ENCODE data around the gene MON1B.

Gene MON1B

DNA sequence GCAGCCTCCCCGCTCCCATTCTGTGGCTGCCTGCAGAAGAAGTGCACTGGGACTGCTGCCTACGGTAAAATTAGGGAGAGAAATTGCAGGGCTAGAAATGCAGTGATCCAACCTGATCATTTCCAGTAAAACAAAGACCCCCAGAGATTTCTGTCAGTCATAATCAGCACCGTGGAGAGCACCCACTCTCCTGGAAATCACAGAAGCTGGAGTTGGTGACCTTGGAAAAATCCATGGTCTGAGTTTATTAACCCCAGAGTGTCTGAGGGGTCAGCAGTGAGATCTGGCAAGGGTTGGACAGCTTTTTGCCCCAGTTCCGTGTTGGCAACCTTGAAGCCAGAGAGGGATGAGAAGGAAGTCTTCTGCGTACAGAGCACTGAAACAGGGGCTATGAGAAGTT, 16.0 kb downstream of the MON1B start:
- Histone ChIP-seq H3K27me3 (ENCODE audit: insufficient read depth, low read length) (no peaks in the 10 kb centered on the region), H3K9me2 (ENCODE audit: low read depth, low read length) (no peaks in the 10 kb centered on the region), H3K9ac (ENCODE audit: low read length) (no peak overlapping the region), H3K4me1 (ENCODE audit: insufficient read depth, low read length, severe bottlenecking) (no peaks in the 10 kb centered on the region), H4K20me1 (ENCODE audit: insufficient read depth, low read length) (no peaks in the 10 kb centered on the region), H2AFZ (ENCODE audit: low read length) (no peak overlapping the region), H3K36me3 (ENCODE audit: insufficient read depth, low read length) (no peaks in the 10 kb centered on the region), H3K4me2 (ENCODE audit: low read length) (no peak overlapping the region), H3K79me2 (ENCODE audit: insufficient read depth, low read length) (no peaks in the 10 kb centered on the region), H3F3A (ENCODE audit: insufficient read depth, low read length) (no peaks in the 10 kb centered on the region), H3K4me3 (ENCODE audit: low read depth, low read length, poor library complexity, severe bottlenecking) (no peak overlapping the region), H3K27ac (ENCODE audit: low read depth, low read length, poor library complexity, severe bottlenecking) (no peak overlapping the region), H3K9me3 (ENCODE audit: low read length) (no peaks in the 10 kb centered on the region)
- TF ChIP-seq EZH2 (IDR thresholded peaks at IDR 0.05; ENCODE audit: borderline replicate concordance, low read length), result no peak
- TF ChIP-seq, protein P1, sequence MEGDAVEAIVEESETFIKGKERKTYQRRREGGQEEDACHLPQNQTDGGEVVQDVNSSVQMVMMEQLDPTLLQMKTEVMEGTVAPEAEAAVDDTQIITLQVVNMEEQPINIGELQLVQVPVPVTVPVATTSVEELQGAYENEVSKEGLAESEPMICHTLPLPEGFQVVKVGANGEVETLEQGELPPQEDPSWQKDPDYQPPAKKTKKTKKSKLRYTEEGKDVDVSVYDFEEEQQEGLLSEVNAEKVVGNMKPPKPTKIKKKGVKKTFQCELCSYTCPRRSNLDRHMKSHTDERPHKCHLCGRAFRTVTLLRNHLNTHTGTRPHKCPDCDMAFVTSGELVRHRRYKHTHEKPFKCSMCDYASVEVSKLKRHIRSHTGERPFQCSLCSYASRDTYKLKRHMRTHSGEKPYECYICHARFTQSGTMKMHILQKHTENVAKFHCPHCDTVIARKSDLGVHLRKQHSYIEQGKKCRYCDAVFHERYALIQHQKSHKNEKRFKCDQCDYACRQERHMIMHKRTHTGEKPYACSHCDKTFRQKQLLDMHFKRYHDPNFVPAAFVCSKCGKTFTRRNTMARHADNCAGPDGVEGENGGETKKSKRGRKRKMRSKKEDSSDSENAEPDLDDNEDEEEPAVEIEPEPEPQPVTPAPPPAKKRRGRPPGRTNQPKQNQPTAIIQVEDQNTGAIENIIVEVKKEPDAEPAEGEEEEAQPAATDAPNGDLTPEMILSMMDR (IDR thresholded peaks at IDR 0.05; ENCODE audit: low read length), result no peak

DNA sequence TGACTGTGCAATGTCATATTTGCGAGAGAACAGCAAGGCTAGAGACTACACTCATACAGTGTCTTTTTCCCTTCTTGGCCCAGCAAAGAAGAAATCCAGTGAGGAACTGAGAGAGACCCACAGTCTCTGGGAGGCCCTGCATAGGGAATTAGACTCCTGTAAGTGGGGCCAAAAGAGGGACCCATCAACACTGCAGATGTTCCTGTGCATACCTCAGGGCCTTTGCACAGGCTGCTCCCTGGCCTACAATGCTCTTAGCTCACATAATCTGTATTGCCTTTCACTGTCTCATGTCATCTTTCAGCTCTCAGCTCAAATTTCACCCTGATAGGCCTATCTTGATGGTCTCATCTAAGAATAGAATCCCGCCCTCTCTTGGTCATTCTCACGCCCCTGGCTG, 17.4 kb downstream of the MON1B start:
- Histone ChIP-seq H3K9me3 (ENCODE audit: low read length) (no peaks in the 10 kb centered on the region), H3K4me2 (ENCODE audit: low read length) (no peak overlapping the region), H2AFZ (ENCODE audit: low read length) (no peak overlapping the region), H3K9me2 (ENCODE audit: low read depth, low read length) (no peaks in the 10 kb centered on the region), H3K4me3 (ENCODE audit: low read depth, low read length, poor library complexity, severe bottlenecking) (no peak overlapping the region), H3K4me1 (ENCODE audit: insufficient read depth, low read length, severe bottlenecking) (peaks cover 5% of the 10 kb centered on the region), H3K27ac (ENCODE audit: low read depth, low read length, poor library complexity, severe bottlenecking) (no peak overlapping the region), H3K9ac (ENCODE audit: low read length) (no peak overlapping the region), H3K36me3 (ENCODE audit: insufficient read depth, low read length) (no peaks in the 10 kb centered on the region), H3K27me3 (ENCODE audit: insufficient read depth, low read length) (no peaks in the 10 kb centered on the region), H3F3A (ENCODE audit: insufficient read depth, low read length) (no peaks in the 10 kb centered on the region), H3K79me2 (ENCODE audit: insufficient read depth, low read length) (no peaks in the 10 kb centered on the region), H4K20me1 (ENCODE audit: insufficient read depth, low read length) (no peaks in the 10 kb centered on the region)
- TF ChIP-seq, protein P1 (IDR thresholded peaks at IDR 0.05; ENCODE audit: low read length), result no peak
- no peak for TF ChIP-seq EZH2 (IDR thresholded peaks at IDR 0.05; ENCODE audit: borderline replicate concordance, low read length)

DNA sequence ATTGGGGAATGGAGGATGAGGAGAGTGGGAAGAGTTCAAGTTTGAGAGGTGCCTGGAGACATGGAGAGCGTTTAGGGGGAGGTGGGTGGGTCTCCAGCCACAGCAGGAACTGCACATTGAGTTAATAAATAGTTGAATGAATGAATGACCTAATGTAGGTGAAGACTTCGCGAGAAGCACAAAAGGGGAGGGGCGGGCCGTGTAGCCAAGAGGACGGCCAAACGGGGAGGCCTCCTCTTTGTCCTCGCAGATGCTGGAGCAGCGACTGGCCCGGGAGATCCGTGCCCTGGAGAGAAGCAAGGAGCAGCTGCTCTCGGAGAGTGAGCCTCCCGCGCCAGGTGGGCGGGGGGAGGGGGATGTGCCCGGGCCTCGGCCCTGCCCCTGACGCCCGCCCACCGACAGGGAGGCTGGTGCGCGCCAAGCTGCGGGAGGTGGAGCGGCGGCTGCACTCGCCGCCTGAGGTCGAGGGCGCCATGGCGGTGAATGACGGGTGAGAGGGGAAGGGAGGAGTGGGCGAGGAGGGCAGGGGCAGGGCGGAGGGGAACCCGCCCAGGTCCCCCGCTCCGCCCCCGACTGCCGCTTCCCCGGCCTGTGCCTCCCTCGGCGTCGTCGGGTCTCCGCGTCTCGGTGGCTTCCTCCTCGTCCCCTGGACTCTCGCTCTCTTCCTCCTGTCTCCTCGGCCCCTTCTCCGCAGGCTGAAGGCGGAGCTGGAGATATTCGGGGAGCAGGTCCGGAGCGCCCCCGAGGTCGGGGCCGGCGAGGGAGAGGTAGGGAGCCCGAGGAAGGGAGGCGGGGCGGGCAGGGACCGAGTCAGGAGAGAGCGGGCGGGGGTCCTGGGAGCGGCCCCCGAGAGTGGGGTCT, 21.1 kb downstream of the MON1B start:
- Histone ChIP-seq H3K79me2 (ENCODE audit: insufficient read depth, low read length) (no peaks in the 10 kb centered on the region), H2AFZ (ENCODE audit: low read length) (no peak overlapping the region), H3K4me2 (ENCODE audit: low read length) (peak overlapping the region; percentile 70), H3K9me3 (ENCODE audit: low read length) (no peaks in the 10 kb centered on the region), H4K20me1 (ENCODE audit: insufficient read depth, low read length) (no peaks in the 10 kb centered on the region), H3K27ac (ENCODE audit: low read depth, low read length, poor library complexity, severe bottlenecking) (peak overlapping the region; percentile 19), H3K9me2 (ENCODE audit: low read depth, low read length) (no peaks in the 10 kb centered on the region), H3K4me3 (ENCODE audit: low read depth, low read length, poor library complexity, severe bottlenecking) (peak overlapping the region; percentile 86), H3F3A (ENCODE audit: insufficient read depth, low read length) (no peaks in the 10 kb centered on the region), H3K36me3 (ENCODE audit: insufficient read depth, low read length) (no peaks in the 10 kb centered on the region), H3K4me1 (ENCODE audit: insufficient read depth, low read length, severe bottlenecking) (peaks cover 5% of the 10 kb centered on the region), H3K9ac (ENCODE audit: low read length) (peak overlapping the region; percentile 88), H3K27me3 (ENCODE audit: insufficient read depth, low read length) (no peaks in the 10 kb centered on the region)
- no peak for TF ChIP-seq EZH2 (IDR thresholded peaks at IDR 0.05; ENCODE audit: borderline replicate concordance, low read length)
- TF ChIP-seq, protein P1 (IDR thresholded peaks at IDR 0.05; ENCODE audit: low read length), result no peak

Data from OCI-LY1 (cell line).